Measurements from ENCODE around the gene SYT3. TPM values are rescaled to one million over a fixed set of nuclear protein-coding genes. Genes with fewer than 3 reads are reported as not detected.
A peak's percentile ranks its signal among the peaks of the same experiment; 100 is the strongest.

SYT3 gene
- polyA plus RNA-seq, 3 donors = not detected

DNA sequence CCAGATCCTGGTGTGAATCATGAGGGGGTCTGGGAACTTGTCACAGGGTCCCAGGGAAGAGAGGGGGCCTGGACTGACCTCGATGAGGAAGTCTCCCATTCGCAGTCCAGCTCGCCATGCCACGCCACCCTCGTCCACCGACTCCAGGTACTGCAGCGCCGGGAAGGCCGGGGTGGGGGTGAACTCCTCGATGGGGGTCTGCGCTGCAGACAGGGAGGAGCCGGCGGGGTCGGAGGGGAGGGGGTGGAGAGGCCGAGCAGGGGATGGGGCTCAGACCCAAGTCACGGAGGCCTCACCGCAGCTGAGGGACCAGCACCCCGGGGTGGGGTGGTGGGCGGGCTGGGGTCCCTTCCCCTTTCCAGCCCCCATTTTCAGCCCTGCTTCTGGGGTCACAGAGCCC lies 49.1 kb upstream of the SYT3 start:
- Histone ChIP-seq H3K4me1 (ENCODE audit: control insufficient read depth in 1 of 2, insufficient read depth in 2 of 2, low read length in 2 of 2) (no peaks in the 10 kb centered on the region), H4K20me1 (ENCODE audit: insufficient read depth, low read length) (no peaks in the 10 kb centered on the region), H3K79me2 (ENCODE audit: insufficient read depth, low read length) (no peaks in the 10 kb centered on the region), H3K9me3 (replicated peaks in 1 of 2; ENCODE audit: control insufficient read depth in 1 of 2, insufficient read depth in 1 of 2, low read length in 2 of 2) (peaks cover 0 to 4% of the 10 kb centered on the region in 2 donors), H3K36me3 (replicated peaks in 1 of 2; ENCODE audit: control insufficient read depth in 1 of 2, insufficient read depth in 2 of 2, low read length in 2 of 2) (no peaks in the 10 kb centered on the region), H3K27me3 (ENCODE audit: control insufficient read depth in 2 of 2, insufficient read depth in 2 of 2, low read length in 2 of 2) (peaks cover 7 to 29% of the 10 kb centered on the region in 2 donors), H2AFZ (ENCODE audit: insufficient read depth, low read depth, low read length, poor library complexity, severe bottlenecking) (no peak overlapping the region), H3K4me2 (replicated peaks; ENCODE audit: extremely low read depth, low read length, poor library complexity, severe bottlenecking) (no peak overlapping the region), H3K4me3 (replicated peaks in 1 of 3; ENCODE audit: low read depth in 2 of 3, low read length in 3 of 3) (no peak overlapping the region), H3K9ac (ENCODE audit: insufficient read depth, low read length, poor library complexity, severe bottlenecking) (no peak overlapping the region), H3K27ac (ENCODE audit: low read depth in 1 of 2, low read length in 2 of 2) (no peak overlapping the region)
- Mint-ChIP-seq H3K27ac (no peak overlapping the region), H3K4me3 (no peak overlapping the region), H3K4me1 (no peaks in the 10 kb centered on the region), H3K9me3 (peaks cover 0 to 3% (median 0%) of the 10 kb centered on the region in 7 donors), H3K36me3 (no peaks in the 10 kb centered on the region), H3K27me3 (ENCODE audit: low read depth in 3 of 3) (peaks cover 41 to 69% (median 59%) of the 10 kb centered on the region in 3 donors)
- no peak for DNase-seq
- TF ChIP-seq, protein P1, sequence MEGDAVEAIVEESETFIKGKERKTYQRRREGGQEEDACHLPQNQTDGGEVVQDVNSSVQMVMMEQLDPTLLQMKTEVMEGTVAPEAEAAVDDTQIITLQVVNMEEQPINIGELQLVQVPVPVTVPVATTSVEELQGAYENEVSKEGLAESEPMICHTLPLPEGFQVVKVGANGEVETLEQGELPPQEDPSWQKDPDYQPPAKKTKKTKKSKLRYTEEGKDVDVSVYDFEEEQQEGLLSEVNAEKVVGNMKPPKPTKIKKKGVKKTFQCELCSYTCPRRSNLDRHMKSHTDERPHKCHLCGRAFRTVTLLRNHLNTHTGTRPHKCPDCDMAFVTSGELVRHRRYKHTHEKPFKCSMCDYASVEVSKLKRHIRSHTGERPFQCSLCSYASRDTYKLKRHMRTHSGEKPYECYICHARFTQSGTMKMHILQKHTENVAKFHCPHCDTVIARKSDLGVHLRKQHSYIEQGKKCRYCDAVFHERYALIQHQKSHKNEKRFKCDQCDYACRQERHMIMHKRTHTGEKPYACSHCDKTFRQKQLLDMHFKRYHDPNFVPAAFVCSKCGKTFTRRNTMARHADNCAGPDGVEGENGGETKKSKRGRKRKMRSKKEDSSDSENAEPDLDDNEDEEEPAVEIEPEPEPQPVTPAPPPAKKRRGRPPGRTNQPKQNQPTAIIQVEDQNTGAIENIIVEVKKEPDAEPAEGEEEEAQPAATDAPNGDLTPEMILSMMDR (IDR thresholded peaks at IDR 0.05) = no peak
- WGBS (ENCODE audit: insufficient coverage) = 75% methylated on average over 11 of the region's 19 CpGs
- intact Hi-C loops (cut with micrococcal nuclease) = no loop called here

DNA sequence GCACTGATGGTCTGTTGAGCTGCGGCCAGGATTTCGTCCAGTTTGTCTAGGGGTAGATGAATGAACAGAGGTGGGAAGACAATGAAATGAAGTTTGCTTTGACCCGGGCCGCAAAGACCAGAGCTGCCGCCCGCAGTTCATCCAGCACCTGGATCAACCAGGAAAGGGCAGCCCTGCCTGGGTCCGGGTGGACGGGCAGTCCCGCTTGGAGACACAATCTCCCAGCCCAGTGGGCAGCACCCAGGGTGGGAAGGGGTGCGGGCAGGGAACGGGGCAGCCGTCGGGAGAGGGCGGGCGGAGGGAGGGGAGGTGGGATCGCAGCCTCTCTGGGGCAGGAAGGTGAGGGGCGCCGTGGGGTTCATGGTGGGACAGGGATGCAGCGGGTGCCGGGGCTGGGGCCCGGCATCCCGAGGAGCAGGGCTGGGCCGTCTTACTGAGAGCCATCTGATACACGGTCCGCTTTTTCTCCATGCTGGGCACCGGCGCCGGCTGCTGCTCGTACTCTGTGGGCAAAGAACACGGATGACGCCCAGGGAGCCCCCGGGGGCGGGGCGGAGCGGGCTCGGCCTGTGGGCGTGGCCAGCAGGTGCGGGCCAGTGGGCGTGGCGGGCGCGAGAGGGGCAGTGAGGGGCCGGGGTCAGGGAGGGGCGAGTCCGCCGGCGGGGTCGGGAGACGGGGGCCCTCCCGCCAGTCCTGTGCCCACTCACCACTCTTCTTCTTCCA lies 46.8 kb upstream of the SYT3 start:
- Mint-ChIP-seq H3K4me1 (no peaks in the 10 kb centered on the region), H3K27ac (no peak overlapping the region)

More for the DNA sequence above, 46.8 kb upstream of the SYT3 start:
- no peak for DNase-seq
- Histone ChIP-seq H3K27me3 (ENCODE audit: control insufficient read depth in 2 of 2, insufficient read depth in 2 of 2, low read length in 2 of 2) (peaks cover 2 to 18% of the 10 kb centered on the region in 2 donors), H2AFZ (ENCODE audit: insufficient read depth, low read depth, low read length, poor library complexity, severe bottlenecking) (no peak overlapping the region), H3K4me2 (replicated peaks; ENCODE audit: extremely low read depth, low read length, poor library complexity, severe bottlenecking) (no peak overlapping the region), H3K79me2 (ENCODE audit: insufficient read depth, low read length) (no peaks in the 10 kb centered on the region), H3K9me3 (replicated peaks in 1 of 2; ENCODE audit: control insufficient read depth in 1 of 2, insufficient read depth in 1 of 2, low read length in 2 of 2) (no peaks in the 10 kb centered on the region), H3K9ac (ENCODE audit: insufficient read depth, low read length, poor library complexity, severe bottlenecking) (no peak overlapping the region), H3K4me1 (ENCODE audit: control insufficient read depth in 1 of 2, insufficient read depth in 2 of 2, low read length in 2 of 2) (no peaks in the 10 kb centered on the region), H3K4me3 (replicated peaks in 1 of 3; ENCODE audit: low read depth in 2 of 3, low read length in 3 of 3) (no peak overlapping the region), H3K36me3 (replicated peaks in 1 of 2; ENCODE audit: control insufficient read depth in 1 of 2, insufficient read depth in 2 of 2, low read length in 2 of 2) (no peaks in the 10 kb centered on the region), H3K27ac (ENCODE audit: low read depth in 1 of 2, low read length in 2 of 2) (no peak overlapping the region), H4K20me1 (ENCODE audit: insufficient read depth, low read length) (no peaks in the 10 kb centered on the region)
- H3K36me3 Mint-ChIP-seq = no peaks in the 10 kb centered on the region
- H3K27me3 Mint-ChIP-seq (ENCODE audit: low read depth in 3 of 3) = peaks cover 29 to 53% (median 48%) of the 10 kb centered on the region in 3 donors
- 21% methylated on average over 29 of the region's 50 CpGs for WGBS (ENCODE audit: insufficient coverage)
- peaks cover 0 to 2% (median 0%) of the 10 kb centered on the region in 7 donors for H3K9me3 Mint-ChIP-seq
- intact Hi-C loops (cut with micrococcal nuclease) = no loop called here
- H3K4me3 Mint-ChIP-seq = peak overlapping the region in 1 of 2 donors; percentile 57
- TF ChIP-seq, protein P1 (IDR thresholded peaks at IDR 0.05) = no peak
